Calu3 (cell line): ENCODE data around the gene AHCYL1. TPM values are rescaled to one million over a fixed set of nuclear protein-coding genes. Genes with fewer than 3 reads are reported as not detected.

ENCODE experiments used
- BruUV-seq: library from RNA; stranded (reverse); fragments of 400-500 nt; replicated peaks from 2 replicates; lab custom pipeline; 2021; lab: Mats Ljungman, UMichigan
- CTCF ChIA-PET: fragments of 300-600 bp; sonication (Branson Sonifier 250); formaldehyde crosslinking; loops from one replicate; lab custom pipeline; 2022; ENCODE audit warnings: antibody characterized with exemption; lab: Charles Lee
- DNase-seq: peaks from one replicate; pipeline ENCODE4 v3.0.0; 2022
- H3K27ac Mint-ChIP-seq: one replicate; pipeline ENCODE4 v1.8.0; 2022; ENCODE audit warnings: mixed read lengths; ENCODE audit not compliant: unreplicated experiment
- H3K27me3 Mint-ChIP-seq: one replicate; pipeline ENCODE4 v1.8.0; 2022; ENCODE audit warnings: mixed read lengths; ENCODE audit not compliant: unreplicated experiment
- H3K36me3 Mint-ChIP-seq: one replicate; pipeline ENCODE4 v1.8.0; 2022; ENCODE audit warnings: mild to moderate bottlenecking, moderate library complexity, mixed read lengths; ENCODE audit not compliant: insufficient read depth, unreplicated experiment
- H3K4me1 Mint-ChIP-seq: one replicate; pipeline ENCODE4 v1.8.0; 2022; ENCODE audit warnings: mild to moderate bottlenecking, low read depth, mixed read lengths; ENCODE audit not compliant: unreplicated experiment
- H3K4me3 Mint-ChIP-seq: one replicate; pipeline ENCODE4 v1.8.0; 2022; ENCODE audit warnings: mild to moderate bottlenecking, low read depth, moderate library complexity, mixed read lengths; ENCODE audit not compliant: unreplicated experiment
- H3K9me3 Mint-ChIP-seq: one replicate; pipeline ENCODE4 v1.8.0; 2022; ENCODE audit warnings: low read depth, mixed read lengths; ENCODE audit not compliant: unreplicated experiment
- CTCF ChIP-seq: fragments of 200-600 bp; IDR thresholded peaks from one replicate; pipeline ENCODE4 v1.8.0; 2022; ENCODE audit warnings: antibody characterized with exemption; ENCODE audit not compliant: unreplicated experiment
- intact Hi-C: fragments of 100-400 bp; cut with micrococcal nuclease; formaldehyde crosslinking; loops from one replicate; pipeline ENCODE4 v1.10.0; 2022; ENCODE audit not compliant: unreplicated experiment
- total RNA-seq: library from RNA; stranded (reverse); gene quantifications from 2 replicates; pipeline ENCODE4 v1.2.3, GENCODE V29; 2022

Gene AHCYL1
- total RNA-seq, 1 experiment from 2014 or later, result 56.5 TPM

GRCh38 chr1:109983380-109984189 is 980 bp upstream of the AHCYL1 start:
- DNase-seq, result no peak
- Mint-ChIP-seq H3K9me3 (peaks cover 3% of the 10 kb centered on the region), H3K27me3 (no peaks in the 10 kb centered on the region), H3K36me3 (peaks cover 33% of the 10 kb centered on the region), H3K27ac (no peak overlapping the region), H3K4me1 (peaks cover 39% of the 10 kb centered on the region), H3K4me3 (no peak overlapping the region)
- no peak for TF ChIP-seq CTCF
- BruUV-seq, result no TSS peak
- CTCF ChIA-PET, result interaction anchor here (1.0 to 7.5 kb wide), 12 partner anchors 20 to 437 kb away, joined by 3 to 101 read pairs (median 9); no protein-coding TSS in a partner anchor
- intact Hi-C loops, result loop anchor here (1.0 to 5.0 kb wide), 6 partner anchors 27 to 436 kb away; partner anchors contain the start of gene GNAI3

- Mint-ChIP-seq H3K4me1 (peaks cover 34% of the 10 kb centered on the region), H3K27ac (no peak overlapping the region), H3K36me3 (peaks cover 33% of the 10 kb centered on the region), H3K4me3 (peak overlapping the region; percentile 88), H3K9me3 (no peaks in the 10 kb centered on the region), H3K27me3 (no peaks in the 10 kb centered on the region)
- no TSS peak for BruUV-seq
- CTCF ChIA-PET, result interaction anchor here (0.8 to 7.5 kb wide), 21 partner anchors 8 to 451 kb away, joined by 3 to 101 read pairs (median 4); no protein-coding TSS in a partner anchor
- TF ChIP-seq CTCF, result no peak
- no peak for DNase-seq
- intact Hi-C loops, result loop anchor here (1.0 to 5.0 kb wide), 6 partner anchors 27 to 437 kb away; partner anchors contain the start of gene GNAI3
Observed at GRCh38 chr1:109984190-109984455, 442 bp upstream of the AHCYL1 start.

GRCh38 chr1:109985247-109986053 is 885 bp downstream of the AHCYL1 start:
- no peaks in the 10 kb centered on the region for H3K27me3 Mint-ChIP-seq
- CTCF ChIA-PET, result interaction anchor here (1.2 to 7.5 kb wide), 9 partner anchors 12 to 345 kb away, joined by 4 to 101 read pairs (median 13); no protein-coding TSS in a partner anchor
- peak overlapping the region; percentile 88 for H3K4me3 Mint-ChIP-seq
- TF ChIP-seq CTCF, result no peak
- peaks cover 21% of the 10 kb centered on the region for H3K4me1 Mint-ChIP-seq
- peaks cover 26% of the 10 kb centered on the region for H3K36me3 Mint-ChIP-seq
- intact Hi-C loops, result loop anchor here (2.0 kb wide), 1 partner anchor 25 kb away; no protein-coding TSS in a partner anchor
- DNase-seq, result no peak
- H3K27ac Mint-ChIP-seq, result peak overlapping the region; percentile 73
- H3K9me3 Mint-ChIP-seq, result no peaks in the 10 kb centered on the region
- no TSS peak for BruUV-seq

- DNase-seq, result no peak
- Mint-ChIP-seq H3K9me3 (no peaks in the 10 kb centered on the region), H3K4me3 (peak overlapping the region; percentile 88), H3K27me3 (no peaks in the 10 kb centered on the region), H3K4me1 (peaks cover 19% of the 10 kb centered on the region), H3K27ac (no peak overlapping the region), H3K36me3 (peaks cover 26% of the 10 kb centered on the region)
- intact Hi-C loops, result no loop called here
- no peak for TF ChIP-seq CTCF
- CTCF ChIA-PET, result interaction anchor here (1.8 to 7.5 kb wide), 5 partner anchors 18 to 346 kb away, joined by 12 to 101 read pairs (median 16); no protein-coding TSS in a partner anchor
- no TSS peak for BruUV-seq
Observed at GRCh38 chr1:109986054-109986444, 1.5 kb downstream of the AHCYL1 start.
